Right lobe of liver (tissue), 4 donors: ENCODE measurements around the gene ASB4.

Experiments
- CTCF ChIP-seq, 4 donors: fragments of 200-600 bp in 3 of 4; fragments of 450-650 bp in 1 of 4; IDR thresholded peaks; one replicate each; pipeline versions ENCODE4 v1.5.1 to v1.8.0; 2016 to 2022; ENCODE audit warnings: antibody characterized with exemption in 4 of 4, mild to moderate bottlenecking in 2 of 4
- POLR2A ChIP-seq: fragments of 450-650 bp; IDR thresholded peaks from one replicate; pipeline ENCODE4 v1.6.1; 2017; ENCODE audit warnings: antibody characterized with exemption, mild to moderate bottlenecking
- donor health status: DM: no; HTN: no; CAD: no.
- donor health status: DM: no; HTN: no; CAD: no.
- donor health status: DM: no; HTN: yes; CAD: no.

- TF ChIP-seq CTCF (IDR thresholded peaks at IDR 0.05) (no peak), POLR2A (no peak)
Observed at GRCh38 chr7:95493844-95494243, 8.1 kb downstream of the ASB4 start.
